ENCODE measurements around the gene PERM1.
"Not testable (repeated sequence)": the region's sequence is repeated elsewhere in the genome, so short reads cannot be mapped to it uniquely, and the experiment has no call there.

Gene PERM1

DNA sequence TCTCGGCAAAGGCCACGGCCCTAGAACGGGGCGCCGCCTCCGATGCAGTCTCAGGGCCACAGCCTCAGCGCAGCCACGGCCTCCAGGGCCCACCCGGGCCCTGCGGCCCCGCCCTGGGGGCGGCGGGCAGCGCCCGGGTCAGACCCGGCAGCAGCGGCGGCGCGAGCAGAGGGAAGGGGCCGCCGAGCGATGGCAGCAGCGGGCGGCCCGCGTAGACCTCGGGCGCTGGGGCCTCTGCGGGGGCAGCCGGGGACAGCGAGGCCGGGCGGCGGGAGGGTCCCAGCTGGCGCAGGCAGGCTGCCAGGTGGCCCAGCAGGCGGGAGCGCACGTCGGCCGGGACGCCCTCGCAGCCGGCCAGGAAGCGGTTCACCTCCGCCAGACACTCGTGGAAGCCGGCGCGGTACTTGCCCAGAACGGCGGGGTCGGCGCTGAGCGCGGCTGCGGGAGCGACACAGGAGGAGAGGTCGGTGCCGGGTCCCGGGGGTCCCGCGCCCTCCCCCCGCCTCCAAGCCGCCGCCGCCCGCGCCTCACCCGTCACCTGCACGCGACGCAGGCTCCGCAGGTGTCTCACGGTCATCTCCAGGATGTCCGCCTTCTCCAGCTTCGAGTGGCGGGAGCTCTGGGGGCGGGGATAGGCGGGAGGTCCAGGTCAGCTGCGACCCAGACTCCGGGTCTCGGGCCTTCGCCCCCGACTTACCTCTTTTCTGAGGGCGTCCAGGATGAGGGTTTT lies 17.3 kb upstream of the PERM1 start:
- DNase-seq (ENCODE audit: low read depth) = no peak

DNA sequence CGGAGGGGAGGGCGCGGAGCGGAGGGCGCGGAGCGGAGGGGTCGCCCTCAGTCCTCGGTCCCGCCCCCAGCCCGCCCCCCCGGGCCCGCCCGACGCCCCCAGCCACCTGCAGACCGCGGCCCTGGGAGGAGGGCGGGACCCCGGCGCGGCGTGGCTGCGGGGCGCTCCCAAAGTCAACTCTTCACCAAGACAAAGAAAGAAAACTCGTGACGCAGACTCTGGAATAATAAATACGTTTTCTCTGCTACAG lies 16.8 kb upstream of the PERM1 start:
- no peak for DNase-seq (ENCODE audit: low read depth)

DNA sequence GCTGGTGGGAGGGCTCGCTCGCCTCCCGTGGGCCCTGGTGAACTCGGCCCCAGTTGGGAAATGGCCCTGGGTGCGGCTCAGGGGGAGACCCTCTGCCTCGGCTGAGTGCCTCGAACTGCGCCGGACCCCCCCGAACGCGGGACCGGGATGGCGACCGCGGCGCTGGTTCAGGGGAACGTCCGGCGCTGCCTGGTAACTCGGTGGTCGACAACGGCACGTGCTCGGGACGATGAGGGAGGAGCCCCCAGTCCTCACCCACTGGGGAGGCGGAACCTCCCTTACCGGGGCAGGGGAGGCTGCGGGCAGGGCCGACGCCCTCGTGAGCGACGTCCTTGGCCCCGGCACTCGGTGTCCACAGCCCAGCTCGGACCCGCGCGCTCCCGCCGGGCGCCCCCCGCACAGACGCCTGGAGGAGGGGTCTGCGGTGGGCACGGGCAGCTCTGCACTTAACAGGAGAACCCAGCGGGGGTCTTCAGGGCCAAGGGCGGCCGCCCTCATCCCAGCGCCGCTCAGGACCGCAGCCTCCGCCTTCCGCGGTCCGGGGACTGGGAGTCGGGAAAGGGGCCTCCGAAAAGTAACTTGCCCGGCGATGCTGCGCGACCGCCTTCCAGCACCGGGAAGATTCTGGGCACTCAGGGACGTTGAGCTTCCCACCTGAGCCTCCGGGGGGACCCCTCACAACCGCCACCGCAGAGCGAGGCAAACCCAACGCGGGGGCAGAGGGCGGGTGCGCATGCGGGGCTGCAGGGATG lies 16.3 kb upstream of the PERM1 start:
- DNase-seq (ENCODE audit: low read depth) = no peak

DNA sequence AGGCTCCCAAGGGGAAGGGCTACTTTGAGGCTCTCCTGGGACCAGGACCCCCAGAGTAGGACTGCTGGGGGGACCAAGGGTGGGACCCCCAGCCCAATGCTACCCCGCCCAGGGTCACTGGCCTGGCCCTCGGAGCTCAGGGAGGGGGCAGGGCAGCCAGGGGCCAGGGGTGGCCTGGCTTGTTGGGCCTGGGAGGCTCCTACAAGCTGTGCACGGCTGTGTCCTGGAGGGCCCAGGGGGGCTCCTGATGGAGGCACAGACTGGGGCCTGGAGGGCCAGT lies 15.8 kb upstream of the PERM1 start:
- DNase-seq (ENCODE audit: low read depth) = no peak

DNA sequence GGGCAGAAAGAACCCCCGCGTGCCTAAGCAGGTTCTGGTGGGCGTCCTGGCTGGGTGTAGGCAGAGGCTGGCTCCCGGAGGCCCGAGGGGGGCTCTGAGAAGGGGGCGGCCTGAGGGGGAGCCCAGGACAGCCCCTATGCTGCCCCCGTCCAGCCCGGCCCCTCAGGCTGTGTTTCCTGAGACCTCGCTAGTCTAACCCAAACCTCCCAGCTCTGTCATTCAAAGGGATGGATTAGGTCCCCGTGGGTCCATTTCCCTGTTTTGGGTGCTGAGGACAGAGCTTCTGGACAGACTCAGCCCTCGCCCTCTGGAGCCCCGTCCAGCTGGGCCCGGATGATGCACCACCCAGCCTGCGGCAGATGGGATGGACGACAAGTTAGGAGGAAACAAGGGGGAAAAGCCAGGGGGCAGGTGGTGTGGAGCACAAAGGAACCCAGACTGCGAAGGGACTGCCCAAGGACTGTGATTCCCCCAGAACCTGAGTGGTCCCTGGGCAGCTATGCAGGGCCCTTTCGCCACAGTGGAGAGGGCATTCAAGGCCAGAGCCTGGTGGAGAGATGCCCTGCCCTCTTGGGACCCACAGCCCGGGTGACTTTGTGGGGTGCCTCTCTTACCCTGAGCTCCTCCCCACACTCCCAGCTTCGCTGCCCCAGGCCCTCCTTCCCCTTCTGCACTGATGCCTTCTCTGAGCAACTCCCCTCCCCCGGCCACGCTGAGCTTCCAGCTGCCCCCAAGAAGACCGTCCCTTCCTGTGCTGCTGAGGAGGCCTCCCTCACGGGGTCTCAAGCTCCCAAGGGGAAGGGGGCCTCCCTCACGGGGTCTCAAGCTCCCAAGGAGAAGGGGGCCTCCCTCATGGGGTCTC lies 15.2 kb upstream of the PERM1 start:
- DNase-seq (ENCODE audit: low read depth) = no peak

DNA sequence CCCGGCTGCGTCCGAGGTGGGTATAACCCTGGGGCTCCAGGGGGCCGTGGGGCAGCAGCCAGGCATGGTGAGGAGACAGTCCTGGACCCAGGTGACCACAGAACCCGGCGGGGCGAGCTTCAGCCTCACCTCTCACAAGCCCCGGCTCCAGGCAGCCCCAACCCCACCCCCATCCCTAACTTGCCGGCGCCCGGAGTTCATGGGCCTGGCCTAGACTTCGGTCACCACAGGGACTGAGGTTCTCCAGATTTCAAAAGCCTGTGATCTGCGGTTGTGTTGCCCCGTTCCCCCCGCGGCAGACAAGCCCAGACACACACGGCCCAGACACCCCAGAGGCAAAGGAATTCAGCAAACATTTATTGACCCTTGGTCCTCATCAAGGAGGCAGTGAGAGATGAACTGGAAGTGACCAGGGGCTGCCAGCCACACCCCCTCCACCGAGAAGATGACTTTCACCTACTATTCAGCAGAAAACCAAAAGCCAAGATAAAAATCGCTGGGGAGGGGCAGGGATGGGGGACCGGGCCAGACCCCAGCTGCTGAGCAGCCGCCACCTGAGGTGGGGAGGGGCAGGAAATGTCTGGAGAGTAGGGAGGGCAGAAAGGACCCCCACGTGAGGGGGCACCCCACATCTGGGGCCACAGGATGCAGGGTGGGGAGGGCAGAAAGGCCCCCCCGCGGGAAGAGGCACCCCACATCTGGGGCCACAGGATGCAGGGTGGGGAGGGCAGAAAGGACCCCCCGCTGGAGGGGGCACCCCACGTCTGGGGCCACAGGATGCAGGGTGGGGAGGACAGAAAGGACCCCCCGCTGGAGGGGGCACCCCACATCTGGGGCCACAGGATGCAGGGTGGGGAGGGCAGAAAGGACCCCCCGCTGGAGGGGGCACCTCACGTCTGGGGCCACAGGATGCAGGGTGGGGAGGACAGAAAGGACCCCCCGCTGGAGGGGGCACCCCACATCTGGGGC lies 14.1 kb upstream of the PERM1 start:
- DNase-seq (ENCODE audit: low read depth) = no peak

DNA sequence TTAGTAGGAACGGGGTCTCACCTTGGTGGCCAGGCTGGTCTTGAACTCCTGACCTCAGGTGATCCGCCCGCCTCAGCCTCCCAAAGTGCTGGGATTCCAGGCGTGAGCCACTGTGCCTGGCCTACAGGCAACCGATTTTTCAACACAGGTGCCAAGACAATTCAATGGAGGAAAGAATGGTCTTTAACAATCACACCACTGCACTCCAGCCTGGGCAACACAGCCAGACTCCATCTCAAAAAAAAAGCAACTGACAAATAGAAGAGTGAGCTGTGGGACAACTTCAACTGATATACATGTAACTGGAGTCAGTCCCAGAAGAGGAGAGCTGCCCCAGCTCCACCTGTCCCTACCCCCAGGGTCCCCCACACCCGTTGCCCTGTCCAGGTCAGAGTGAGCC lies 12.7 kb upstream of the PERM1 start:
- DNase-seq (ENCODE audit: low read depth) = not testable (repeated sequence)

DNA sequence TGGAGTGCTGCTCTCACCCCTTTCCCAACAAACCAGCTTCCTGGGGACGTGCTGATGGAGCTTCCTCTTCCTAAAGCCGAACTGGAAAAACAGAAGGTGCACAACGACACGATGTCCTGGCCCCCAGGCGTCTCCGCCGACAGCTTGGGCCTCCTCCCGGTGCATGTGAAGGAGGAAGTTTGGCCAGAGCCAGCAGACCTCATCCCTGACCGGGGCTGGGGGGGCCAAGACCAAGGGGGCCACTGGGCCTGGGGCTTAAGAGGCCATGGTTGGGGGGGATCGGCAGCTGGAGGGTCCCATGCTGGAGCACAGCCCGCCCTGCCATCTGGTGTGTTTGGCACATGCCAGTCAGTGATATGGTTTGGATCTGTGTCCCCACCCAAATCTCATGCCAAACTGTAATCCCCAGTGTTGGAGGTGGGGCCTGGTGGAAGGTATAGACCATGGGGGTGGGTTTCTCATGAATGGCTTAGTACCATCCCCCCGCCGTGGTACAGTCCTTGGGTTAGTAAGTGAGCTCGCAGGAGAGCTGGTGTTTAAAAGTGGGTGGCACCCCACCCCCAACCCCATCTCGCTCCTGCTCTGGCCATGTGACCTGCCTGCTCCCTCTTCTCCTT lies 11.6 kb upstream of the PERM1 start:
- no peak for DNase-seq (ENCODE audit: low read depth)

DNA sequence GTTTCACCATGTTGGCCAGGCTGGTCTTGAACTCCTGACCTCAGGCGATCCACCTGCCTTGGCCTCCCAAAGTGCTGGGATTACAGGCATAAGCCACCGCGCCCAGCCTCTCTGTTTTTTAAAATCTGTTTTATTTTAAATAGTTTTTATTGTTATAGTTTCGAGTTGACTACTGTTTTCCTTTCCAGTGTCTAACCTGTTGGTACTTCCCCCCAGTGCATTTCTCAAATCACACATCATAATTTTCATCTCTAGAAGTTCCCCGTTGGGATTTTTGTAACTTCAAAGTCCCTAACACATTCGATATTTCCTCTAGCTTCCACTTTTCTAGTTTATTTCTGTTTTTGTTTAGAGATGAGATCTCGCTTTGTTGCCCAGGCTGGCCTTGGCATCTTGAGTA lies 10.5 kb upstream of the PERM1 start:
- no peak for DNase-seq (ENCODE audit: low read depth)

DNA sequence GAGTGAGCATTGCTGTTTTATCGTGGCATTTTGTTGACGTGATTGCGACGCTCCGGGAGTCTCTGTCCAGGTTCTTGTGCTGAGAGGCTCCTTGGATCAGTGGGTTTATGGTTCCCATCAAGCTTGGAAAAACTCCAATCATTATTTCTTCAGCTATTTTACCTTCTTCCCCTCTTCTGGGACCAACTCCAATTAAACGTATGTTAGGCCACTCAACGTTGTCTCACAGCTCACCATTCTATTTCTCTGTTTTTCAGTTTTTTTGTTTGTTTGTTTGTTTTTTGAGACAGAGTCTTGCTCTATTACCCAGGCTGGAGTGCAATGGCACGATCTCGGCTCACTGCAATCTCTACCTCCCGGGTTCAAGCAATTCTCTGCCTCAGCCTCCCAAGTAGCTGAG lies 10.0 kb upstream of the PERM1 start:
- DNase-seq (ENCODE audit: low read depth) = no peak

DNA sequence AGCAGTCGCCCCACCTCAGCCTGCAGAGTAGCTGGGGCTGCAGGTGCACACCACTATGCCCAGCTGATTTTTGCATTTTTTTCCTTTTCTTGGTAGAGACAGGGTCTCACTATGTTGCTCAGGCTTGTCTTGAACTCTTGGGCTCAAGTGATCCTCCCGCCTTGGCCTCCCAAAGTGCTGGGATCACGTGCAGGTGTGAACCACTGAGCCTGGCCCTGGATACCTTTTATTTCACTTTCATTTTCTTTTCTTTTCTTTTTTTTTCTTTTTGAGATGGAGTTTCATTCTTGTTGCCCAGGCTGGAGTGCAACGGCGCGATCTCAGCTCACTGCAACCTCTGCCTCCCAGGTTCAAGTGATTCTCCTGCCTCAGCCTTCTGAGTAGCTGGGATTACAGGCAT lies 9.4 kb upstream of the PERM1 start:
- DNase-seq (ENCODE audit: low read depth) = not testable (repeated sequence)

DNA sequence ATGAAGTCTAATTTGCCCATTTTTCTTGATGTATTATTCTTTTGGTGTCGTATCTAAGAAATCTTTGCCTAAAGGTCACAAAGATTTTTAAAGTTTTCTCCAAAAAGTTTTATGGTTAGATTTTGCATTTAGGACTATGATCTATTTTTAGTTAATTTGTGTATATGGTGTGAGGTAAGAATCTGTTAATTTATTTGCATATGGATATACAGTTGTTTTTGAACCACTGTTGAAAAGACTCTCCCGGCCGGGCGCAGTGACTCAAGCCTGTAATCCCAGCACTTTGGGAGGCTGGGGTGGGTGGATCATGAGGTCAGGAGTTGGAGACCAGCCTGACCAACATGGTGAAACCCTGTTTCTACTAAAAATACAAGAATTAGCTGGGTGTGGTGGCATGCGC lies 6.2 kb upstream of the PERM1 start:
- not testable (repeated sequence) for DNase-seq (ENCODE audit: low read depth)

DNA sequence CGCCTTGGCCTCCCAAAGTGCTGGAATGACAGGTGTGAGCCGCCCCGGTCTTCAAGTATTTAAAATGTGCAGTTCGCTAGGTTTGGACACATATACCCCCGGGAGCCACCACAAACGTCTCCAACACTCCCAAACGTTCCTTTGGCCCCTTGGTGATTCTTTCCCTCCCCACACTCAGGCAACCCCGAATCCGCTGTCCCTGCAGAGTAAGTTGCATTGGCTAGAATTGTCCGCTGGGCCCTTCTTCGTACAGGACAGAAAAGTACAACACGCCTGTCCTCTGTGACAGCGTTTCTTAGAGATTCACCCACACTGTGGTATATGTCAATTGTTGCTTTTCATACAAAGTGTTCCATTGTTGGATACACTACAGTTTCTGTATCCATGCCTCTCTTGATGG lies 3.2 kb upstream of the PERM1 start:
- DNase-seq (ENCODE audit: low read depth) = no peak

DNA sequence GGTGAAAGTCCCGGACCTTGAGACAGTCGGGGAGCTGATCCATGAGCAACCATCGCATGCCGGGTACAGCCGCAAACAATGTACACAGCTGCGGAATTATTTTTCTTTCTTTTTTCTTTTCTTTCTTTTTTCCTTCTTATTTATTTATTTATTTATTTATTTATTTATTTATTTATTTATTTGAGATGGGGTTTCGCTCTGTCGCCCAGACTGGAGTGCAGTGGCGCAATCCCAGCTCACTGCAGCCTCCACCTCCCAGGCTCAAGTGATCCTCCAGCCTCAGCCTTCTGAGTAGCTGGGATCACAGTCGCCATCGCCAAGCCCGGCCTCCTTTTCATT lies 2.6 kb upstream of the PERM1 start:
- DNase-seq (ENCODE audit: low read depth) = no peak

DNA sequence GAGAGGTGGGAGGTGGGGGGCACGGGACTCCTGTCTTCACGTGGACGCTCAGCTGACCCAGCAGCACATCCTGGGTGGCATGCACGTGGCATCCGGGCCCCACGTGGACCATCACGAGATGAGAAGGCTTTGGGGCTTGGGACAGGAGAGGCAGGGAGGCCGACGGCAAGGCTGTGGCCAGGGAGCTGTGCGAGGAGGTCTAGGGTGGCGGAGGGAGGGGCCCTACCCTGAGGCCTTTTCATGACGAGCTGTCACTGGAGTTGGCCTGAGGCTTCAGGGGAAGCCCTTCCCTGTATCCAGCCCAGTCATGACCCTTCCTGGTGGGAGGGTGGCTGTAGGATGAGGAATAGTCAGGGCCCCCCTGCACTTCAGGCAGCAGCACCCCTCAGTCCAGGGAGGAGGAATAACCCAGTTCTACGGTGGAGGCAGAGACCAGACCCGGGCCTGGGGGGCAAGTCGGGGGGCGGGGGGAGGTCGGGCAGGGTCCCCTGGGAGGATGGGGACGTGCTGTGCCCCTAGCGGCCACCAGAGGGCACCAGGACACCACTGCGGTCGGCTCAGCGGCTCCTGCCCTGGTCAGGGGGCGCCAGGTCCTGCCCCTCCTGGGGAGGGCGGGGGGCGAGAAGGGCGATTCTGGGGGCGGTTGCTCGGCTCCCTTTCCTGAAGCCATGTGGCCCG lies 2.0 kb upstream of the PERM1 start:
- DNase-seq (ENCODE audit: low read depth) = no peak

DNA sequence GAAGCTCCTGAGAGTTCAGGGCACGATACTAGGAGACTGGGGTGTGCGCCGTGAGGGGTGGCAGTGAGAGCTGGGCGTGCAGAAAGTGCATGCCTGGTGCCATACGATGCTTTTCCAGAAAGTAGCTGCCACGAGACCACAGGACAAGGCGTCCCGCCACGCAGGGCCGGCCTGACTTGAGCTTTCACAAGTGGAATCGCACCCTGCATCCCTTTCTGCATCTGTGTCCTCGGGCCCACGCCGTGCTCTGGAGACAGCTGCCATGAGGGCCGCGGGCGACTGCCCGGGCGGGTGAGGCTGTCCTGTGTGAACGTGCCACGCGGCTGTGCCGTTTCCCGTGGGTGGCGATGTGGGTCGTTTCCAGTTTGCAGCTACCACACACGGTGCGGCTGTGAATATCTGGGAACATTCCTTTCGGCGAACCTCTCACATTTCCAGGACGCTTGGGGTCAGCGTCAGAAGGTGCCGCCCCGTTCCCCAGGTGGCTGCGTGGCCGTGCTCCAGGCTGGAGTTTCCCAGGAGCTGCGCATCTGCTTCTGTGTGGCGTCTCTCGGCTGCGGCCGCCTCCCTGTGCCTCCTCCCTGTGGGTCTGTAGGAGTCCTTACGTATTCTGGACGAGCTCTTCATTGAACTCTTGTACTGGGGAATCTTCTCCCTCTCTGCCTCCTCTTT lies 1.0 kb upstream of the PERM1 start:
- DNase-seq (ENCODE audit: low read depth) = no peak

DNA sequence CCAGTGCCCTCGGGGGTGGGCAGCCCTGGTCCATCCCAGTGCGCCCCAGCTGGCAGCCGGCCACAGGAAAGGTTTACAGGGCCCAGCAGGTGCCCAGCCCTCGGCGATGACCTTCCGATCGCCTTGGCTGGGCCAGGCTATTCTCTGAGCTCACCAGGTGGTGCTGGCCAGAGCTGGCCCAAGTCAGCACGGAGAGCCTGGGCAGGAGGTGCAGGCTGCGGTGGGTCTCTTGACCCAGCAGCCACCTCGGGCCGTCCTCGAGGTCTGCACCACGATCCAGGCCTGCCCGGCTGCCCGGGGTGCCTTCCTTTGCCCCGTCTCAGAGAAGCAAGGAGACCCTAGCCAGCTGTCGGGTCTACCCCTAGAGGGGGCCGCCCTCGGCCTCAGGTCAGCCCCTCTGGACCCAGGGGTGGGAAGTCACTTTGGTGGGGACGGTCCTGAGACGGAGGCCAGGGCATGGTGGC lies 370 bp downstream of the PERM1 start:
- no peak for DNase-seq (ENCODE audit: low read depth)

DNA sequence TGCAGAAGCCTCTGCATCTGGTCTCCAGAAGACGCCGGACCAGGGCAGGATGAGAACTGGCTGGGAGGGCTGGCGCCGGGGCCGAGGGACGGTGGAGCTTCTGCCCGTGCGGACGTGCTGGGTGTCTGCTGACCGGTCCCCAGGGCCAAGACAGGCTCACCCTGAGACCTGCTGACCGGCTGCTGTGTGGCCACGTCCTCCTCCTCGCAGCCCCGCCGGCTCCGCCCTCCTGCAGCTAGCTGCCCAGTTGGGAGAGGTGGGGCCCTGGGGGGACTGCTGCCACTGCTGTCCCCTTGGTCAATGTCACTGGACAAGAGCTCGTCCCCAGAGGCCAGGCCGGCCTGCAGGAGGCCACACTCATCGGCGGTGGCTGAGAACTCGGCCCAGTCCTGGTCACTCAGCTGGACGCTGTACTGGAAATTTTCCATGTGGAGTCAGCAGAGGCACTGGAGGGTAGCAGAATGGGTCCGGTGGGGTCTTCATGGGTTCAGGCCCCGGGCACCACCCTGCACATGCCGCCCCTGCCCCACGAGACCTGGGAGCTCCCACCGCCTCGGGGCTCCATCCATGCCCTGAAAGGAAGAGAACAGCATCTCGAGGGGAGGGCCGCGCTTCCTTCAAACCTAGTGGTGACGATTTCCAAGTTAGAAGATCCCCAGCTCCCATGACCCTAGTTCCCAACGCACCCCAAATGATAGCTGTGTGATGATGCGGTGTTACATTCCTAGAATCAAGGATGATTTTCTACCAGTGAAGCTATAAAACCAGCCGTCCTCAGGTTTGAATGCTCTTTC lies 1.1 kb downstream of the PERM1 start:
- no peak for DNase-seq (ENCODE audit: low read depth)

DNA sequence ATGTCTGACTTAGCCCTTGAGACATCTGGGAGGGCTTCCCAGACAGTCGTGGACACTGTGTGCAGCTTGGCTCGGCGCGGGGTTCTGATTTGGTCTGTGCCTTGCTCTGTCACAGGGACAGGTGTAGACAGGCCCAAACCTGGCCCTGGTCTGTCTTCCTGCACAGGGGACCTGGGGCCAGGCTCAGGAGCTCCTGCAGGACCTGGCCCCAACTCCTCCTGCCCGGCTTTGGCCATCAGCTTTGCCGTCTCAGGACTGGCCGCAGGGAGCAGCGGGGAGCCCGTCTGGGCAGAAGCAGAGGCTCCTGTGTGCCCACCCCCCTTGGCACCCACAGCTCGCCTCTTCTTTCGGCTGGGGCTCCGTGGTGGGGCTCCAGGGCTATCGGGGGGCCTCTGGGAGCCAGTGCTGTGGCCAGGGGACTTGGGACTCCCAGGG lies 1.7 kb downstream of the PERM1 start:
- DNase-seq (ENCODE audit: low read depth) = no peak

DNA sequence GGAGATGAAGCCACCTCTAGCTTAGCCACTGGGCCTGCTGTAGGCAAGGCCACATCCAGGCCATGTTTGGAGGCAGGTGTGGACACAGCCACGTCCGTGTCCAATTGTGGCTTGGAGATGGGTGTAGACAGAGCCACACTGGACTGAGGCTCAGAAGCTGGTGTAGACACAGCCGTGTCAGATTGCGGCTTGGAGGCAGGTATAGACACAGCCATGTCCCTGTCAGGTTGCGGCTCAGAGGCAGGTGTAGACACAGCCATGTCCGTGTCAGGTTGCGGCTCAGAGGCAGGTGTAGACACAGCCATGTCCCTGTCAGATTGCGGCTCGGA lies 2.2 kb downstream of the PERM1 start:
- DNase-seq (ENCODE audit: low read depth) = no peak

Measured in fibroblast of gingiva (primary cell).